OCI-M2 (cell line): ENCODE measurements around the gene WDR89.
"Not testable (repeated sequence)": the region's sequence is repeated elsewhere in the genome, so short reads cannot be mapped to it uniquely, and the experiment has no call there.

ENCODE experiments used
- DNase-seq: peaks from one replicate; lab custom pipeline; 2025; ENCODE audit not compliant: unreplicated experiment; lab: John Stamatoyannopoulos, UW

WDR89 gene

DNA sequence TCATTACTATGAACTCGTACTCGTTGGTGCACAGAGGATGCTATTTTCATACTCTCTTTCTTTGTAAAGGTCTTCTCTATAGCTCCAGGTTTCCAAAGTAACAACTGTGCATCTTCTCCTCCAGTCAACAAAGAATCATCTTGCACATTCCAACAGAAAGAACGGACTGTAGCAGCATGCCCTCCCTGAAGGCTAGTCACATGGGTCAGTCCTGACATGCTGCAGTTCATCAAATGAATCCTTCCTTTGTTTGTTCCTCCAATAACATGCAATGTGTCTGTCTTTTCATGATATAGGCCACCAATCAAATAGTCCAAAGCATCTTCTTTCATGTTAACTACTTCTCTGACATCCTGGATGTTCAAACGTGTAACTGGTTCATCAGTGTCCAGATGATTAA is 42.9 kb downstream of the WDR89 start:
- DNase-seq = no peak

DNA sequence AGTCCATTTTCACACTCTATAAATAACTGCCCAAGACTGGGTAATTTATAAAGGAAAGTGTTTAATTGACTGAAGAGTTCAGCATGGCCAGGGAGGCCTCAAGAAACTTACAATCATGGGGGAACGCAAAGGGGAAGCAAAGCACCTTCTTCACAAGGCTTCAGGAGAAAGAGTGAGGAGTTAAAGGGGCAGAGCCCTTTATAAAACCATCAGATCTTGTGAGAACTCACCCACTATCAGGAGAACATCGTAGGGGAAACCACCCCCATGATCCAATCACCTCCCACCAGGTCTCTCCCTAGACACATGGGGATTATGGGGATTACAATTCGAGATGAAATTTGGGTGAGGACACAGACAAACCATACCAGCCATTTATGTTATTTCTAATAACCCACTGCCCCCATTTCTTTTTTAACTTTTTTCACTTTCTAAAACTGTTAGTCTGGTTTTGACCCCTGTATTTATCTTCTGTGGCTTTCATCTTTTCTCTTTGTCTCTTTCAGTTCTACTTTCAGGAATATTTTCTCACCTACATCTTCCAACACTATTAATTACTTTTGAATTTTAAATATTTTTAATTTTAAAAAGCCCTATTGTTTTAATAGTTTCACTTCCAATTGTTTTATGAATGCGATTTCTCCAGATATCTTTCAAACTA is 44.5 kb downstream of the WDR89 start:
- DNase-seq = no peak

DNA sequence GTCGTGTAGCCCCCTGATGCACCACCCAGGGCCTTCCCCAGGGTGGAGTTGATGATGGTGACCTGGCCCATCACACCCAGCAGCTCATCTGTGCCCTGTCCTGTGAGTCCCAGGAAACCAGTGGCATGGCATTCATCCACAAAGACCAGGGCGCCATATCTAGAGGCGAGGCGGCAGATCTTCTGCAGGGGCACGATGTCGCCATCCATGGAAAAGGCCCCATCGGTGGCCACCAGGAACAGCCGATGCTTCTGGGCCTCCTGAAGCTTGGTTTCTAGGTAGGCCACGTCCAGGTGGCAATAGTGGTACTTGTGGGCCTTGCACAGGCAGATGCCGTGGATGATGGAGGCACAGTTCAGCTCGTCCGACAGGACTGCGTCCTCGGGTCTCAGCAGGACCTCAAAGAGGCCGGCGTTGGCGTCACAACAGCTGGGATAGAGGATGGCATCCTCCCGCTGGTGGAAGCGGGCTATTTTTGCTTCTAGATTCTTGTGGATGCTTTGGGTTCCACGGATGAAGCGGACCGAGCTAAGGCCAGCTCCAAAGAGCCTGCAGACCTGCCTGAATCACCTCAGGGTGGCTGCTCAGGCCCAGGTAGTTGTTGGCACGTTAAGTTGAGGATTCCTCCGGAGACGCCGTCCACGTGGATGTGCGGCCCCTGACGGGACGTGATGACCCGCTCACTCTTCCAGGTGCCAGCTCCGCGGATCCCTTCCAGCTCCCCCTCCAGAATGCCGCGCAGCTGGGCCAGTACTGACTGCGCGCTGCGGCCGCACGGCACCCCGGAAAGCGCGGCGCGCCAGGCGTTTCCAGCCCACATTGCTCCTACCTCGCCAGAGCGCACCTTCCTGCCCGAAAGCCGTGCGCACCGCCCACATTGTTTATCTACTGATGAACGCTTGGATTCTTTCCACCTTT is 47.0 kb downstream of the WDR89 start:
- DNase-seq = no peak

DNA sequence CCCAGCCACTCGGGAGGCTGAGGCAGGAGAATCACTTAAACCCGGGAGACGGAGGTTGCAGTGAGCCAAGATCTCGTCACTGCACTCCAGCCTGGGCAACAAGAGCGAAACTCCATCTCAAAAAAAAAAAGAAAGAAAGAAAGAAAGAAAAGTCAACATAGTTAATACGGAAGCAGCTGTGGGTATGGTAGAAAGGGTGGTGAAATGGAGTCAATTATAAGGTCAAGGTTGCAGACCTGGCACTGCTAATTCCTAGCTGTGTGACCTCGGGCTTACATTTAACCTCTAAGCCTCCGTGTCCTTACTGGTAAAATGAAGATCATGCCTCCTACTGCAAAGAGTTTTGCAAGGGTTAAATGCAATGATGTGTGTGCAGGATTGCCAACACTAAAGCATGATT is 58.6 kb downstream of the WDR89 start:
- DNase-seq = not testable (repeated sequence)

DNA sequence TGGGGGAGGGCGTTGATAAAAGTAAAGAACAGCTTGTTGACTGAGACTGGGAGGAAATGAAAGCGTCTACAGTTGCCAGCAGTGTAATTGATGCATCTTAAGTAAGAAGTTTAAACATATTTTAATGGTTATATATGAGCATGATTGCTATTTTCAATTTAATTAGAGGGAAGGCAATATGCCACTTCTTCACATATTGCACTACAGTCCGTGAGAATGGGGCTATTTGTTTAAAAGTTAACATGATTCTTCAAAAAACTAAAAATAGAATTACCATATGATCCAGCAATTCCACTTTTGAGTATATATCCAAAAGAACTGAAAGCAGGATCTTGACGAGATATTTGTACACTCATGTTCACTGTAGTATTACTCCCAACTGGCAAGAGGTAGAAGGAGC is 60.2 kb downstream of the WDR89 start:
- no peak for DNase-seq

DNA sequence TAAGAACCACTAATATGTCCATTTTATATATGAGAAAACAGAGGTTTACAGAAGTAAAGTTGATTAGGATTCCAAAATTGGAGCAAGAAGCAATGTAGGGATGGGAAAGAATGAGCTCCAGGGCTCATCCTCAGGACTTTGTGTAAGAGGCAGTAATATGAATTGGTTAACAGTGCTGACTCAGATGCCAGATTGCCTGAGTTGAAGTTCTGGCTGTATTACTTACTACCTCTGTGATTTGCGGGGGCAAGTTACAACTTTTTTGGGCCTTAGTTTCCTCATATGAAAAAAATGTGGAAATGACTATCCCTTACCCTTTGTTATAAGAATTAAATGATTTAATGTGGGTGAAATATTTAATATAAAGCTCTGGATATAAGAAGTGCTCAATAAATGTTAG is 63.4 kb downstream of the WDR89 start:
- DNase-seq = no peak

DNA sequence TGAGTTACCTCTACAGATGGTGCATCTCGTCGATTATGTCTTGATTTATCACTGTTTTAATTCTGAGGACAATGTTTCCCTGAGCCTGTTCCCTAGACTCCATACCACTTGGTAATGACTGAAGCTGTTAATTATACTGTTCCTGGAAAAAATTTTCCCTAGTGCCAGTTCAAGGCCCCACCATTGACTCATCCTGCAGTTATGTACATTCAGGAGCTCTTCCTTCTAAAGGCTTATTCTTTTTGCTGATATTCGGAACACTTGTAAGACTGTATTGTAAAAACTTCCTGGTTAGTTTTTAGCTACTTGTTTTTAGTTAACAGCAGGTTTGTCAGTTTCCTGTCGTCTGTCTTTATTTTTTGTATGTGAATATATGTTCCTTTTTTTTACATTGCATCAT is 68.1 kb downstream of the WDR89 start:
- no peak for DNase-seq

DNA sequence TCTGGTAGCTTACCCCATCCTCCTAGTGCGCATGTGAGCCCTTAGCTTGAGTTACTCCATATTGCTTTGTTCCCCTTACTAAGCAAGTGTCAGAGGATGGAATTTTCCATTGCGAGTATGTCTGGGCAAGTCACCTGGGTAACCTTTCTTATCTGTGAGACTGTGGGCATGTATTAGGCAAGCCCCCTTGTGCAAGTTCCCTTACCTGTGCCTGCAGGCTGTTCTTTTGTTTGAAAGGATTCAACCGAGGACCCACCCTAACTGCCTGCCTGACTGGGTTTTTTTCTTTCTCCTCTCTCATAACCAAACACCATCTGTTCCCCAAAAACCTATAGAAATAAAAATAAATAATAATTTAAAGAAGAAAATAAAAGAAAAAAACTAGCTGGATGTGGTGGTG is 76.2 kb downstream of the WDR89 start:
- no peak for DNase-seq

DNA sequence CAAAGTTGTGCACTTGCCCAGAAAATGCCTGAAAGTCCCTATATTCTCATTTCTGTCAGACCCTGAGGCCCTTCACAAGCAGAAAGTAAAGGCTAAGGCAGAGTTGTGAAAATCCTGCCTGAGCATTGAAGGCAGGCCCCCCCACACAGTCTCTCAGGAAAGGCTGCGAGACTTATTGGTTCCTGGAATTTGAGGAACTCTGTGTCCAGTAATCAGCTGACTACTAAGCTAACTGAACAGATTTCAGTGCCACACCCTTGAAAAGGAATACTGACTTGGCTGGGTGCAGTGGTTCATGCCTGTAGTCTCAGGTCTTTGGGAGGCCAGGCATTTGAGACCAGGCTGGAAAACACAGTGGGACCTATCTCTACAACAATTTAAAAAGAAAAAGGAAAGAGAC is 77.4 kb downstream of the WDR89 start:
- no peak for DNase-seq

DNA sequence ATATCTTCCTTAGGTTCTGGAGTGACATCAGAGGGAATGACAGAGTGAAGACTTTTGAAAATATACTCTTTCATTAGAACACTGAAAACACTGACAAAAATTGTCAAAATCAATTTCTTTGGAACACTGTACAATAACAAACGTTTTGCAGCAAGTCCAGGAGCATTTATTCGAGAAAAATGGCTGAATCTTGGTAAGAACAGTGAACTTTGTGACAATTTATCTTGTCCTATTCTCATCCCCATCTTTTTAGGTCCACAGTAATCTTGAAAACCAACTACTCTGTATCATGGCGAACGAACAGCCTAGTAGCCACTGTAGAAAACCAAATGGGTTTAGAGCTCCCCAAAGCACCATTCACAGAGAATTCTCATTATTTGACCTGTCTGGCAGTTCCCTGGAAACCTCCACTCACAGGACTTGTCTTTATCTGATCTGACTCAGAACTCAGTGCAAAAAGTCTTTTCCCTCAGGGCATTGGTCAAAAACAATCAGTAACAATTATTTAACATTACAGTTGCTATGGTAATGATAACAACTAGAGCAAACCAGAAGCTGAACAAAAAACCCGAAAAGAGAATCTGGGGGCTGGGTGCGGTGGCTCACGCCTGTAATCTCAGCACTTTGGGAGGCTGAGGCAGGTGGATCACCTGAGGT is 78.2 kb downstream of the WDR89 start:
- DNase-seq = no peak

DNA sequence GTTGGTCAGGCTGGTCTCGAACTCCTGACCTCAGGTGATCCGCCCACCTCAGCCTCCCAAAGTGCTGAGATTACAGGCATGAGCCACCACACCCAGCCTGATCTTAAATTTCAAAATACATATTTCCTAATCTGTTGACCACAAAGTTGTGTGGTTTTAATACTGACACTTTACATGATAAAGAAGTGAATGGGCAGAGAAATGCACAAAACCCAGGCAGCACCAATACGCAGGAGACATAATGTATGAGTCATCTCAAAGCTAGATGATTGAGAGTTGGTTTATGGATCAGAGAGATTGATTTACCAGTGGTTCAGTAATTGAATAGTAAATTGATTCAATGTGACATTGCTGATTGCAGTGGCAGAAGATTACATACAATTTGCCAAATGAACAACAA is 79.3 kb downstream of the WDR89 start:
- no peak for DNase-seq

DNA sequence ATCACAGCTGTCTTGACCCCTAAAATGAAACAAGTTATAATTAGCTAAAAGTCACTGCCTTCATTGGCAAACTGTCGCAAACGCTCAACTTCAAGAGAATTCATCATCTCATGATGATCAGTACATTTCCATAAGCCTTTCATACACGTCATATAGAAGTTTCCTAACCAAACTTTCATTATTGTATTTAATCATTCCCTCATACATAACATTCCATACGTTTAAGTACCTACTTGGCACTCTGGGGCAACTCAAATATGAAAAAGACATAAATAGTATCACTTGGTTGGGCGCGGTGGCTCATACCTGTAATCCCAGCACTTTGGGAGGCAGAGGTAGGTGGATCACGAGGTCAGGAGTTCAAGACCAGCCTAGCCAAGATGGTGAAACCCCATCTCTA is 86.1 kb downstream of the WDR89 start:
- no peak for DNase-seq

DNA sequence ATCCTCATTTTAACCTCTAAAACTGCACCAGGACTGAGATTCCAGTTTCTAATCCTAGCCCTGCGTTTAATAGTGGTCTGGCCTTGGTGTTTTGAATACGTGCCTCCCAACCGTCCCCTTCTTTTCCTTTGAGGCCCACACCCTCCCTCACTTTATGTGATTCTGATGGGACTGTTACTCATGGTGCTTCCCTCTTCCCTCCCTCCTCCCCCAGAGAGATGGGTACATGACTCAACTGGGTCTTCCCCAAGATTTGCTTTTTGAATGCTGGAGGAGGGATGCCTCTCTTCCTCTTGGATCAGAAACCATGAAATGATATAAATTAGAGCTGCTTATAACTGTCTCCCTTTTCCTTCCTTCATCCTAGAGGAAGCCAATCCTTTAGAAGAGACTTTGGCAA is 90.3 kb downstream of the WDR89 start:
- DNase-seq = no peak

DNA sequence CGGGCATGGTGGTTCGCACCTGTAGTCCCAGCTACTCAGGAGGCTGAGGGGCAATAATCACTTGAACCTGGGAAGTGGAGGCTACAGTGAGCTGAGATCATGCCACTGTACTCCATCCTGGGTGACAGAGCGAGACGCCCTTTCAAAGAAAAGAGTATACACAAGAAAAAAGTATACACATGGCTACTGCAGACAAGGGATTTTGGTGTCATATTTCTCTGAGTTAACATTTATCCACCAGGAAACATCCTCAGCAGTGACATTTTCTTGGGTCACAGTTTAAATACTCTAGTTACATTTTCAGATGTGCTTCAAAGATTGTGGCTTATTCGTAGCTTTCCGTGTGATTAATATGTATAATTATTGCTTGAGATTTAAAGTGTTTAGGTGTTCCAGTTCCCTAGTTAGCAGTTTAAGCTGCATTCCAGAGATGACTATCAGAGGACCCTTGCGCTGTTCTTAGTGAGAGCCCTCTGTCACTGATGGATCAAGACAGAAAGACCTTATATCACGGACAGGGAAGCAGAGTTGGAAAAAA is 93.8 kb downstream of the WDR89 start:
- DNase-seq = no peak
